T-helper 1 cell treated with Interleukin-12 subunit alpha and Interleukin-12 subunit beta and Interleukin-4 antibody, amounts not matched to agents 30 ng/mL and 1 ng/mL, for 36 hours (primary cell): ENCODE data around the gene LAMA4. TPM values are rescaled to one million over a fixed set of nuclear protein-coding genes. Genes with fewer than 3 reads are reported as not detected.

Experiments
- intact Hi-C: fragments of 100-400 bp; cut with micrococcal nuclease; formaldehyde crosslinking; loops from one replicate; pipeline ENCODE4 v1.15.1; 2024
- total RNA-seq: library from RNA; stranded (reverse); gene quantifications from 2 replicates; pipeline ENCODE4 v1.2.3, GENCODE V29; 2022

LAMA4 gene
- total RNA-seq, 1 donor from 2014 or later = not detected

DNA sequence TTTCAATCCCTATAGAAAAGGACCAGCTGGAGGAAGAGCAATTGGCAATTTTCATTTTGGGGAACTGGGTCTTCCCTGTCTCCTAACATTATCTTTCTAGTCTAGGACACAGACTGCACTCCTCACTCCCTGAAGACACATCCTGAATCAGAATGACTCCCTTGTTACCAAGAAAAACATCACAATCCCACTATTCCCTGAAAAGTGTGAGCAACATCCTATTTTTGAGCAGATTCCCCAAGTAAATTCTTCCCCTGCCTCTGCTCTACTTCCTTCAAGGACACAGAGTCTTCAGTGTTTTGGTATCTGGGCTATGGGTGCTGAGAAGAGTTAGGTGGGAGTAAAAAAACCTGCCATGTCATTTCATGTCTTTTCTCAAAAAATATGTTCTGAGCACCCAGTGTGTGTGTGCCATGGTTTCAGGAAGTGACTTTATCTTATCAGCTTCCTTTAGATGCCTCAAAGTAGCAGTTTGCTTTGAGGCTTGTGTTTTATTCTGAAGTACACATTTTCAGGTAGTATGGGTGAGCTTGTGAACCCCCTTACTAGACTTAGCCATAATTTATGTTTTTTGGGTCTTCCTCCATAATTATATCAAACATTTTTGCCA lies 12.4 kb downstream of the LAMA4 start:
- intact Hi-C loops = no loop called here

DNA sequence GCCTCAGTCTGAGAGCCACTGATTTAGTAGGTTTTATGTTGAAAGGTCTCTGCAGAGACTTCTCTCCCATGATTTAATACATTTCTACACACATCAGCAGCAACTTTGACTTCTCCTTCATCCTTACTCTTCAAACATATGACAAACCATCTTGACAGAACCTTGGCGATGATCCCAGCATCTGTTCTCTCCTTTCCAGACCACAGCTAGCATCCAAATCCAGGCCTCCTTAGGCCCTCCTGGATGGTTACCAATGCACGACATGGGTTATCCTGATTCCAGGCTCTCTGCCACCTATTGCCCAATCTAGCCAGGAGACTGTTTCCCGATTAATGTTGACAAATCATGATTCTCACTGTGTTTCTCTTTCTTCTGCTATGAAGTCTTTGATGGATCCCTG lies 16.8 kb downstream of the LAMA4 start:
- intact Hi-C loops = no loop called here

DNA sequence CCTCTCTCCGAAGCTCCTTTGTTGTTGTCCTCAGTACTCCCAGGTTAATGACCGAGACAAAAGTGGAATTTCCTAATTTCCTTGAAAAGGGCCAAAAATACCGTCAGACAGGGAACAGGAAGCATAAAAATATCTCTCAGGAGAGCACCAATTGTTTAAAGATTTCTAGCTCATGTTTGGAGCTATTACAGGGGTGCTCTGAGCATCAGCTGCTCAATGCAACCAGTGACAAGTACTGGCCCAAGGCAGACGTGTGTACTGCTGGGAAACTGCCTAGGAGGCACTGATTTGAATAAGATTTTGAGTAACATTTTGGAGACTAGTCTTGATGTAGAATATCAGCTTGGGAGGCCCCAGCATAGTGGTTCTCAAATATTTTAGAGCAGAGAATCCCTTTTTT lies 17.3 kb downstream of the LAMA4 start:
- intact Hi-C loops = no loop called here

DNA sequence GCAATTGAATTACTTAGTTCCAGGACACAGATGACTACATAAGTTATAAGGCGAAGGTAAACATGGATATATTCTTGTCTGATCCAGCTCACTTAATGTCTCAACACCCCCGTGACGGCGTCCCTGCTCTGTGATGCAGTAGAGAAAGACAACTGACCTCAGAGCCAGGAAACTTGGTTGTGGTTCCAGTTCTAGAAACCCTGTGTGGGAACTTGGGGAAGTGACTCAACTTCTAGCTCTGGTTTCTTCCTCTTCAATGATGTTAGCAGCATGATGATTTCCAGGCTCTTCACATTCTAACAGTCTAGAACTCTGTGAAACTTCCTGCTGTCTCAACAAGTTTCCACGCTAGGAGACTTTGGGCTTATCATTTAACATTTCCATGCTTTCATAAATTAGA lies 18.4 kb downstream of the LAMA4 start:
- intact Hi-C loops = loop anchor here (1.0 kb wide), 1 partner anchor 50 kb away; no protein-coding TSS in a partner anchor

DNA sequence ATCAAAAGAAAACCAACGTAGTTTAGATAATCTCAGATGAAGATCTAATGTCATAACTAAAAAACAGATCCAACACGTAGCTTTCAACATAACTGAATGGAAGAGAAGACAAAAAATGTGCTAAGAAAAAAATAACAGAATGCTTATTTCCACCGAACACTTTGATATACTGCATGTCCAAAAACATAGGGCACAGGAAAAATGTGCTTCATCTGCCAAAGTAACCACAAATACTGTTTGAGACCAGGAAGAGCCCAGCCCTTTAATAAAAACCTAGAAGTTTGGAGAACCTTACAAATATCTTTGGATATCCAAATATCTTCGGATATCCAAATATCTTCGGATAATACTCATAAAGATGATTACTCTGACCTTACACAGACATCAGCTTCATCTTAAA lies 19.8 kb downstream of the LAMA4 start:
- intact Hi-C loops = no loop called here

DNA sequence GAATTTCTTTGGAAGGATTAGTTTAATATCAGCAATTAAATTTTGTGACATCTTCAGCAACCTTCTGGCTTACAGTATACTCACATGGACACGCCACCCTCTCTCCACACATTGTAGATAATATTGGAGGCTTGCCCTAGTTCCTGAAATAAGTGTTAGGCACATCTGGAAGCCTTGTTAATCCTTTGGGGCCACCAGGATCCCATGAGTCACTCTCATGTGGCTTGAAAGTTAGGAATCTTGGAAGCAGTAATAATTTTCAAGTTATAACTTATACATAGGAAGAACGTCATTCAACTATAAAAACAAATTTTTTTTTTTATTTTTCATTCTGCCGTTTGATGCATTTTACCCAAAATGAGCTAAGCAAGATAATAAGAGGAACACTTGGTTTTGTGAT lies 20.5 kb downstream of the LAMA4 start:
- intact Hi-C loops = no loop called here

DNA sequence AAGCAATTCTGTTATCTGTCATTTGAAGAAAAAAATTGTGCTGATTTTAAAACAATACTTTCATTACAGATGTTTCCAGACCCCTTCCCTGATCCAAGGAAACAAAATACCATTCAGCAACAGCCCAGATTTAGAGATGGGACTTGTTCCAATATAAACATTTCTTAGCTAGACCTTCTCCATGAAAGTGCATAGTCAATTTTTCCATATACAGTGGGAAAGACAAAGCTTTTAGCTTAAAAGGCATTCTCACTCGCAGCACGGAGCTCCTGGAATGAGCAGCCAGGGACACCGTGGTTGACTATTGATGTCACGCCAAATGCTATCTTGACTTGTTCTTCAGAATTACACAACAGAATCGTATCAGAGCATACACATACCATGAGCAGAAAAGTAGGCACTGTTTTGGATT lies 21.5 kb downstream of the LAMA4 start:
- intact Hi-C loops = no loop called here

DNA sequence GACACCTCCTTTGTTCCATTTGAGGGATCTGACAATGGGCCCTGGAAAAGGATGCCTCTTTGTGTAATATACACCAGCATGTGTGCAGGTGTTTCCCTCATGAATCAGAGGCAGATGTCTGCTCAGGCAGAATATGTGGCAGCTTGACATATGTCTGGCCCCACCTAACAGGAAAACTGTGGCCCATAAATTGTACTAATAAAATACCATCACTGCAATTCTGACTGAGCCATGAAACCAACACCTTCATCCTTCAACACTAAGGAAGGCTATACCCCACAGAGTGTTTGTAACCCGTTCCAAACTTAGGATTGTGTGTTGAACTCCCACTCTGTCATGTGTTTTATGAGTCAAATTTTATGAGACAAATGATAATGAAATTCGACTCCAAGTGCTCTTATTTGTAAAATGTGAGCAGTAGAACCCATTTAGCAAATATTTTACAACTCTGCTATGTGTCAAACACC lies 22.7 kb downstream of the LAMA4 start:
- intact Hi-C loops = no loop called here

DNA sequence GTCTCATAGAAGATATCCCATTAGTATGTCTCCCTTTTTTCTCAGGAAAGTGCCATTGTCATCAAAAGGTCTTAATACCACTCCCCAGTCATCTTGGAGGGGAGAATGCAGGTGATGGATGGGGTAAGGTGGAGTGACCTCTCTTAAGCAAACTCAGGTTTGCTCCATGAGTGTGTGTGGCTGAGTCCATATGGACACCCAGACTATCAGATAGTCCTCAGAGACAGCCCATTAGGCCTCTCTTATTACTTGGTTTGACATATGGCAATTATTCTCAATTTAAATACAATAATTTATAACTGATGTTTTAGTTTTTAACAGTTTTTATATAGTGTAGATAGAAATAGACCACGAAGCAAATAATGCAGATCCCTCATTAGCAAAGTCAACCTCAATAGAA lies 23.2 kb downstream of the LAMA4 start:
- intact Hi-C loops = no loop called here

DNA sequence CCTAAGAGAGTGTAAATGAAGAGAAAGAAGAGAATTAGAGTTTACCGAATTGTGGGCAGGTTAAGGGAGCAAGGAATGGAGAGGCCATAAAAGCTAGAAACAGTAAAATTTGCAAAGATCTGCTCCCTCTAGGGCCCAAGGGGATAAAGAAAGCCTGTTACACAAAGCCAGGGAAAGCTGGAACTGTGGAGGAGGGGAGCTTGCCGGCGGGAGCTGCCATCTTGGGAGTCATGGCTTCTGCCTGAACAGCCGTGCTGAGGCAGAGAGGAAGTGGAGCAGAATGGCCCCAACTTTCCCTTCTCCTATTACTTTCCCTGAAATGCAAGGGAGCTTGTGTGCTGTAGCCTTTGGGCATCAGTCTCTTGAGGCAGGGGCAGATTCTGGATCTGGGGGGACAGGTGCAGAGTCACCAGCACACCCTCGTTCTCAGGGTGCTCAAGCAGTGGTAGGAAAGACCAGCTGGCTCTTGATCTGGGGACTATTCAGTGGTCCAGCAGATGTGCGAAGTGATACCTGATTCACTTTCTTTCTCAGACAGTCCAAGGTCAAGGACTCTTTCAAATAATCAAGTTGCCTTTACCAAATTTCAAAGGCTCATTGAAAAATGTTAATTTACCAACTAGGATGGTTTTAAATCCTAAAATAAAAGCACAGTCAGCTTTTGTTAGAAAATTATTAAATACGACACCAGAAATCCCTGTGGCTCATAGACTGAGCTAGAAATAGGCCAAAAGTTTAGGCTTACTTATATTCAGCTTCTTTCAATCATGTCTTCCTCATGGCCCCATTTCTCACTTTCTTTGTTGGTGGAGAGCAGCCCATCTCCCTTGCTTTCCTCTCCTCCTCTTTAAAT lies 25.7 kb downstream of the LAMA4 start:
- intact Hi-C loops = no loop called here

DNA sequence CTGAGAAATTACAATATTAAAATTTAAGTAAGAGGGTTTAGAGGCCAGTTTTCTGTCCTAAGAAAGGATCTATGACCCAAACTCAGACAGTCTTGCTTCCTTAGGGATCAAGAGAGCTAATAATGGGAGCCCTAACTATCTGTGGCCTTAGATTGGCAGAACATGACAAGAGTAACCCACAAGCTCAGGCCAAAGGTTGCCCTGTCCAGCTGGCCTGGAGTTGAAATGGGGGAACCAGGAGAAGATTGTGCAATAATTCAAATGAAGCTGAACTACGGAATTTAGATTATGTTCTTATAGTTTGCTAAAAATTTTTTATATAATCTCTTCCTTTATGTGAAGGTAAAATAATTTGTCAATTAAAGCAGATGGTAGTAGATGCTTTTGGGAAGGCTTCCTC lies 26.4 kb downstream of the LAMA4 start:
- intact Hi-C loops = no loop called here

DNA sequence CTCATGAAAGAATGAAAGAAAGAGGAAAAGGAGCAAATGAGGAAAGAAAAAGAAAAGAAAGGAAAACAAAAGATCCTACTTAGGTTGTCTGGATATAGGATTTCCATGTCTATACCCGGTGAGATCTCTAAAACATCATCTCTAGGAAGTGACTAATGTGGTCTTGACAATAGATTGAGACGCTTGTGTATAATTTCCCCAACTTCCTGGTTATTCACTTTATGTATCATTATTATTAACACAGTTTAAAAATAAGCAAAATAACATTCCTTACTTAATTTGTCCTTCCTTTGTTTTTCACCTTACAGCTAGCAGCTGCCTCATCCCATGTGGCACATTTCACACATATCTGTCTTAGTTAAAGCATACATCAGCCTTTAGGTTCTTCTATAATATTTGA lies 27.0 kb downstream of the LAMA4 start:
- intact Hi-C loops = no loop called here

DNA sequence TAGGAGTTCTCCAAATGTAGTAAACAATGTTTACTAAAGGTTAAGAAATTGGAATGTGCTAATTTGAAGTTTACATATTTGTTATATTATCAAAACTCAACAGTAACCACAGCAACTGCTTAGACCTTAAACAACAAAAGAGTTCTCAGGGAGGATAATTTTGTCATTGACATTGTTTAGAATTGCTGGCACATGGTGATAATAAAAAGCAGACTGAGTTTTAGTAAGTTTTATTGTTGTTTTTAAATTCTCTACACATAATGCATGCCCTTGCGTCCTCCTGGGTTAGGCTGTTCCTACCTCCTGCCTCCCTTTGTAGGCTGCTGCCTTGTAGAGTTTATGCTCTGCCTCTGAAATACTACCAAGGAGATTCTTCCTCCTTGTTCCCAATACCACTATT lies 28.7 kb downstream of the LAMA4 start:
- intact Hi-C loops = no loop called here

DNA sequence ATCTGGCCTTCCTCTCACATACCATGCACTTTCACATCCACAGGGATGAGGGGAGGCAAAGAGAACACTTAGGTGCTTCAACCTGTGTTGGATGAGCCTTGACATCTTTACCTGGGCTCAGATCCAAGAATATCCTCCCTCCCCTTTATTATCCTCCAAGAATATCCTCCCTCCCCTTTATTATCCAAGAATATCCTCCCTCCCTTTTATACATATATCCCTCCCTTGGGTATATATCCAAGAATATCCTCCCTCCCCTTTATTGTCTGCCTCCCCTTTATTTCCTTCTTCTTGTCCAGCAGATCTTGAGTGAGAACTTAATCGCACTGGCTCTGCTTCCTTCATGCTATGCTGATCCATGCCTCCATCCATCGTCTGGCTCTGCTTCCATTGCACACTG lies 30.3 kb downstream of the LAMA4 start:
- intact Hi-C loops = no loop called here

DNA sequence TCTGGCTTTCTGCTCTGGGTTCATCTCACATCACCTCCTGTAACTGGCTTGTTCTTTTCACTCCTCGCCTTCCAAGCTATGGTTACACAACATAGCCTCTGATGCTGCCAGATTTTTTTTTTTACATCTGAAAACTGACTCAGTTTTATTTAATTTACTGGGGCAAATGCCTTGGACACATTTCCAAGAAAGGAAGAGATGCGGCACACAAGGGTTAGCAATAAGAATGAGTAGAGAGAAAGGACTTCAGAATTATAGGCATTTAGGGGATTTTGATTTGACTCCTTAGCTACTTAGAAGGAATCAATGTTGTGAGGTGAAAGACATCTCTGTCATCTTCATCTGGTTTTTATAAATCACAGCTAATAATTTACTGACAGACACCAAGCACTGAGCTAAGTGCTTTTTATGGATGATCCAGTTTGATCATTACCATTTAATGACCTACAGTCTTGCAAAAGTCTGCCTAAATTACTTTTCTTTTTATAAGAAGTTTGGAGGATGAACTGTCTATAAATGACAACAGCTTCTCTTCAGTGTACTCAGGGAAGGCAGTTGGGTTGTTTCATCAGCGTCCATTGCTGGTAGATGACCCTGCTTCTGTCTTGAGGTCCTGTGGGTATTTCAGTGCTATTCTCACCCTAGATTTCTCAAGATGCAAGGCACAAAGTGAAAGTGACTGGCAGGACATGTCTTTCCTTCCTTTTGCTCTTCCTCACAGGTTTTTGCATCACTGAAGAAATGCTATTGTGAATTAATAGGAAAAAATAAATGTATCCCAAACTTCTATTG lies 31.1 kb downstream of the LAMA4 start:
- intact Hi-C loops = no loop called here

DNA sequence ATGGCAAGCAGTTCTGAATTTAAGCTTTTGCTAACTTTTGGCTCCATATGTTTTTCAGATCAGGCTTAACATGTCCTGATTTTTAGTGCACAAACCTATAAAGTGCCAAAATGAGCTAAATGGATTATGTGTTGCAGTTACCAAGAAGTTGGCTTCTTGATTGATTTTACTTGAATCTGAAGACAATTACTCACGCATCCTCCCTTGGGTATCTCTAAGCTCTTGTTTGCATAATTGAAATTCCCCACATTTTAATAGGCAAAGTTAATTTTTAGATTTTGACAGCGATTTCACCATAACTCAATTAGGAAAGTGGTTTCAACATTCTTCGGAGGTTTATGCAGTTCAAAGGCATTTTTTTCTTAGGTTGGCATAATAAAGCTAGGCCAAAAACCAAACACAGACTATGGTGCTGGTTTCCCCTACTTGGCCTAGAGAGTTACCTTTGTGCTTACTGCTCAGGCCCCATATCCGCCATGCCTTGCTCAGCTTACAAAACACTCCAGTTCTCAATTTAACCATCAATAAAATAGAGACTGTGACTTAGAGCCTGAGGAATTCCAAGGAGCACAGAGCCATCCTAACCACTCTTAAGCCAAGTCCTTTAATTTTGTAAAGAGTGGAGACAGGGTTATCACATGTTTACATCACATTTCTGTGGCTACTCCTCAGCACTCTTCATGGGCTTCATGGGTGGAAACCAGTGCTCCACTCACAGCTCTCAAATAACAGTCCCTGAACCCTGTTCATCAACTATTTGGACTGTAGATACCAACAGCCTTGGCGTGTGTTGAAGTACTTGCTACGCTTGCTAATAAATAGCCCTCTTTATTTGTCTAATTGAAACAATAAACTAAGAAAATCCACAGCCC lies 32.1 kb downstream of the LAMA4 start:
- intact Hi-C loops = no loop called here

DNA sequence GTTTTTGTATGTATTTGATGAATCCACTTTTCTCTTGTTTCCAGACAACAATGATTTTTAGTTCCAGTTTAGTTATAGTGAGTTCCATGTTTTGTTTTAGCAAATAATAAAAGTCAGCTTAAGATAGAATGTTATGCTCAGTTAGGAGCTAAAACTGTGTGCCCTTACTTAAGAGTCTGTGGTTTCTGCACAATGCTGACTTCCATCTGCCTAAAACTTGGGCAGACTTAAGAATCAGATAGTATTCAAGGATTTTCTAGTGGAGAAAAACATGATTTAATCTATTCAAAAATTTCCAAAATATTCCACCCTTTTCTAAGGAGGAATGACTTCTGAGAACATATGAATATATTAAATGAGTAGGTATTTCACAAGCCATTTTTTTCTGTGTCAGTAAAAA lies 32.8 kb downstream of the LAMA4 start:
- intact Hi-C loops = no loop called here

DNA sequence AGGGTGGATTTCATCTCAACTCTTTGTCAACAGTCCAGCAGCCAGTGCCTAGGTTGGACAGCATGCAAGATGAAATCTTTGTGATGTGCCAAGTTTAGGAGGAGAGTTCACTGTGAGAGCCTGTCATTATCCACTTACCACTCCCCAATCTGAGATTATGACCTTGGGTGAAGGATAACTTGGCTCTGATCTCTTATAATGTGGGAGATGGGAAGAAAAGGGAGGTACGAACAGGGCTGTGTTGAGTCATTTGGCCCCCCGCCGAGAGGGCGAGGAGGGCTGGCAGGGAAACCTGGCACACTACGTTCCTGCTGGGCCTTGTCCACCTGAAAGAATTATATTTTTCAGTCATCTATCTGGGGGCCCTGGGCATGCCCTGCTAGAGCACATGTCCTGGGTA lies 35.8 kb downstream of the LAMA4 start:
- intact Hi-C loops = no loop called here

DNA sequence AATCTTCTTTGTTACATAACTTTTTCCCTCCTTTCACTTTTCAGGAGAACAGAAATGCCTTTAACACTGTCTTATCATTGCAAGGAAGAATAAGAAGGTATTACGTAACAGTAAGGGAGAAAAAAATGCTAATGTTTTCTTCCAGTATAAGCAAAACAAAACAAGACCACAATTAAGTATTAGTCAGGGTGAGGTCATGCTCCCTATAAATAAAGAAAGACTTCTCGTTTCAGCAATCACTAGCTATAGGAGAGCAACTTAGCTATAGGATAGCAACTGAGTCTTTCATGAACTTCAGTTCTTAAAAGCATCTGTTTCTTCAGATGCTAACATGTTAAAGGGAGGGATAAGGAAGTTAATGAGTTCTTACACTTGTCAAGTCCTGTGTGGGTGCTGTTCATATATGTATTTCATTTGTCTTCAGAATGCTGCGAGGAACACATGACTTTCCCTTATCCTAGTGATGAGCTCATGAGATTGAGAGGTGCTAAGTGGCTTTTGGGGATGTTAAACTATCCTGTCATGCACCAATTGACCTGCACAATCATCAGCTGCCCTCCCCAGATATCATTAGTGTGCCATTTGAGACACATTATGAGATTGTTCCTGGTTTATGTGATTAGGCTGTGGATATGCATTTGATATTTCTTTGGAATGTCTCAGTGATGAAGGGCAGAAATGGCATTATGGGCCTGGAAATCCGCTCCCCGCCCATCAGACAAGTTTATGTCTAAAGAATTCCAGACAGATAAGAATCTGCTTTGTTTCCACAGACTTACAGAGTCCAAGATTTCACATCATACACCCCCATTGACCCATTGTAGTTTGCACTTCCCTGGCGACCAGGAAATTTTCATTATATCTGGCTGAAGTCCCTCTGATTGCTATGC lies 37.5 kb downstream of the LAMA4 start:
- intact Hi-C loops = no loop called here
